HG03135 (cell line): Measurements from ENCODE around the gene TBCA.

Source experiments
- ATAC-seq: cut with Tn5 transposase; IDR thresholded peaks from one replicate; pipeline ENCODE4 v1.9.1; 2021; ENCODE audit warnings: mild to moderate bottlenecking, moderate library complexity; ENCODE audit not compliant: unreplicated experiment

Gene TBCA

DNA sequence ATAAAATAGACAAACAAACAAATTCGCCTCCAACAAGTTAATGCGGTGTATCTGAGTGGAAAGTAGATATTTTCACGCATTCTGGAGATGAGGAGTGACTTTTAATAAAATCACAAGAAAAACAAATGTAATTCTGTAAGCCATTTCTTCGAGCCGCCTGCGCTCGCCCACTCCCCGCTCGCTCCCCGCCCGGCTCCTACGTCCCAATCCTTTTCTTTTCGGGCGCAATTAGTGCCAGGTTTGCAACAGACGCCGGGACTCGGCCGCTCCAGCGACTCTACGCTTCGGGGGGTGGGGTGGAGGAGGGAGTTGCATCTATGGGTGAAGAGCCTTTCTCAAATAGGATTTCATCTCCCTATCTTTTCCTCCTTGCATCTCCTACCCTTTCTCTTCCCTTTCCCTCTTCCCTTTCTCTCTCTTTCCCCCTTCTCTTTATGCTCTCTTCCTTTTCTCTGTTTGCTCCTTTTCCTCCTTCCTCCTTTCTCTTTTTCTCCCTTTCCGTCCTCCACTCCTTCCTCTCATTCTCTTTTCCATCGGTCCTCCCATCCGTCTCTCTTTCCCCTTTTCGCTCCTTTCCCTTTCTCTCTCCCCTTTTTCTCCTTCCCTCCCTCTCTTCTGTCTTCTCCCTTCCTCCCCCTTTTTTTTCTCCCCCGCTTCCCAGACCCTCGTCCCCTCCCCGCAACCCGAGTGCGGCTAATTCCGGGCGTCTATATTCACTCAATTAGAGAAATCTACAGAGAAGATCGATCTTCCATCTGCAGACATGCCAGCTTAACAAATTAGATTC lies 131.6 kb downstream of the TBCA start:
- ATAC-seq, result no peak

DNA sequence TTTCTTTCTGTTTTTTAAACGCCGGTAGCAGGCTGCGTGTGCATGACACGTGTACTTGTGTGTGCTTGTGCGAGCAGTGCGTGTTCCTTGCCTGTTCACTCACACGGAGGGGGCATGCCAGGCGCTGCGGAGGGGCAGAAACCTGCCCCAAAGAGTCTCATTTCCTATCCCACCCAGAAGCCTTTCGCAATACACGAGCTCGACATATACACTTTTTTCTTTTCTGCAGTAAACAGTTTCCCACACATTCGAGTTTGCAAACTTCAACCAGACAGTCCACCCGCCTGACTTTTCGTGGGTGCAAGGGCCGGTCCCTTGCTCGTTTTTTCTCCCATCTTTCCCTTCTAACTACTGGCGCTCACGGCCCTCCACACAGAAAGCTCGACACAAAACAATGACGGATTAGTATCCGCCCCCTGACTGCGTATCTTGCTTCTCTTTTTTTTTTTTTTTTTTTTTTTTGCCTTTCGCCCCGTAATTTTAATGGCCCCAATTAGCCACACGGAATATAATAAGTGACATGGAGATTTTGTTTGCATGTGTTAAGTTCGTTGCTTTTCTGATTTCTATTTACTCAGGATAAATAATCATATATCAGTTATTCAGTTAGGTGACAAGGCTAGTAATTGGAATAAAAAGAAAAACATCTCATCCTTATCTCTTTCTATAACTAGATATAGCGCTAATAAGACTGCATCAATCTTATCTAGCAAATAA lies 132.3 kb downstream of the TBCA start:
- ATAC-seq, result no peak

- ATAC-seq, result no peak
Measured at GRCh38 chr5:77642738-77643653, 133.1 kb downstream of the TBCA start.

DNA sequence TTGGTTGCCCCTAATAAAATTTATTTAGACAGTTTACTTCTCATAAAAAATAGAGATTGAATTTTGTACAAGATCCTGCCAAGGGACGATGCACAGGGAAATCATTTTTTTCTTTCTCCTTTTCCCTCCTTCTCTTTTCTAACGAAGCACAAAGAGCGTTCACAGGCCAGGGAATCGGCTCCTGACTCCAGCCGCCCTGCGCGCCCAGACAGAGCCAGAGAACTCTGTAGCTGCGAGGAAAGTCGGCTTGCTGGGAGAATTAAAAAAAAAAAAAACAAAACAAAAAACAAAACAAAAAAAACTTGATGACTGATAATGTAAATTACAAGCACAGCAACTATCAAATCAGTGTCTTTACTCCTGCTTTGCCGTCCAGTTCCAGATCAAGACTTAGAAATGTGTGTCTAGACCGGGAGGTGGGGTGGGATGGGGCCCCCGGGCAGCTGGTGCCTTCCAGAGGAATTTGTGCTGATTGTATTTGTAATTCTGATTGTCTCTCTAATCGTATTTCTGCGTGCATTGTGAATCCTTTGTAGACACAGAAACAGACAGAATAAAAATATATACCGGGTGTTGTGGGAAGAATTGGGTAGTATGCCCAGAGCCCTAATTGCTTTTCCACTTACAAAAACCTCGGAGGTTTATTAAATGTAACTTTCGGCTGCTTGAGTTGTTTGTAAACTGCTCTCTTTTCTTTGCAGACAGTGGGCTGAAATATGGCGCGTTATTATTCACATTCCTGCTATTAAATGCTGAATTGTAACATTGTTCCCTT lies 134.0 kb downstream of the TBCA start:
- no peak for ATAC-seq

DNA sequence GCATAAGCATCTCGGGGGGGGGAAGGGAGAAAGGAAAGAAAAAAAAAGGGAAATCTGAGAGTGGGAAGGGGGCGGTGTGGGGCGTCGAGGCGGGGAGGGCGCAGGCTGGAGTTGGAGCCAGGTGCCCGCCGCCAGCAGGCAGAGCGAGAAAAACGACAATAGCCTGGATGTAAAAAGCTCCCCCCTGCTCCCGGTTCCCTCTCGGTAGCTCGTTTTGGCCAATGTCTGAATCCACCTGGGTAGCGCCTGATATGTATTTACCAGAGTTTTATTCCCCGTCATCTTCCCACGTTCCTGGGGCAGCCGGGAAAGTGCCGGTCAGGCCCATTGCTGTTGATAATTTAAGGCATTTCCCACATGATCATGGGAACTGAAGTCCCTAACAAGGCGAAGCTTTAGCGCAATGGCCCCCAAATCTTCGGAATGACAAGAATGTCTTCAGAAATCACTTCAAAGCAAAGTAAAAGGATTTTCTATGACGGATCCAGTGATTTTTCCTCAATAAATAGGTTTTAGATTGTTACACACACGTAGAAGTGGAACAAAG lies 134.7 kb downstream of the TBCA start:
- ATAC-seq, result no peak
